ENCODE measurements around the gene STX1B. TPM values are rescaled to one million over a fixed set of nuclear protein-coding genes. Genes with fewer than 3 reads are reported as not detected.

Gene STX1B
- total RNA-seq, 3 donors from 2014 or later: 1.6 to 2.6 (median 2.6) TPM

DNA sequence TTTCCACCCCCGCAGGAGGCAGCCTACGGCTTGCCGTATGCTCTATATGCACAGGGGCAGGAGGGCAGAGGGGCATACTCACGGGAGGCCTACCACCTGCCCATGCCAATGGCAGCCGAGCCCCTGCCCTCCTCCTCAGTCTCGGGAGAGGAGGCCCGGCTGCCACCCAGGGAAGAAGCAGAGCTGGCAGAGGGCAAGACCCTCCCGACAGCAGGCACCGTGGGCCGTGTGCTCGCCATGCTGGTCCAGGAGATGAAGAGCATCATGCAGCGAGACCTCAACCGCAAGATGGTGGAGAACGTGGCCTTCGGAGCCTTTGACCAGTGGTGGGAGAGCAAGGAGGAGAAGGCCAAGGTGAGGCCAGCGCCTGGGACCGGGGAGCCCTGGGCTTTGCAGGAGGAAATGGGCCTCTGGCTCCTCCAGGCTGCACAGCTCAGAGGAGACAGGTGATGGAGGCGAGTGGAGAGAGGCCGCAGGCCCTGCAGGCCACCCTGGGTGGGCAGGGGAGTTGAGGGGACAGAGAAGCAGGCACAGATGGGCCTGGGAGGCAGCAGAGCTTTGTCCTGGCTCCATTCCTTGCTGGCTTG is 44.3 kb downstream of the STX1B start:
- Histone ChIP-seq H3K27ac (no peak overlapping the region), H3K36me3 (peaks cover 28% of the 10 kb centered on the region), H3K4me1 (no peaks in the 10 kb centered on the region), H3K27me3 (no peaks in the 10 kb centered on the region), H3K4me3 (no peak overlapping the region), H3K9me3 (no peaks in the 10 kb centered on the region)
- DNase-seq (ENCODE audit: low spot score in 2 of 2): no peak
- intact Hi-C loops (cut with DNase I; ENCODE audit: low total_unique reads): no loop called here
- TF ChIP-seq POLR2A (IDR thresholded peaks at IDR 0.05) (no peak), POLR2AphosphoS5 (IDR thresholded peaks at IDR 0.05) (no peak), CTCF (IDR thresholded peaks at IDR 0.05) (no peak)

GRCh38 chr16:30965436-30965835 is 45.0 kb downstream of the STX1B start:
- no peak overlapping the region for H3K4me3 ChIP-seq
- no peaks in the 10 kb centered on the region for H3K27me3 ChIP-seq
- H3K36me3 ChIP-seq: peaks cover 28% of the 10 kb centered on the region
- H3K9me3 ChIP-seq: no peaks in the 10 kb centered on the region
- no peak overlapping the region for H3K27ac ChIP-seq
- intact Hi-C loops (cut with DNase I; ENCODE audit: low total_unique reads): no loop called here
- TF ChIP-seq CTCF (IDR thresholded peaks at IDR 0.05) (no peak), POLR2AphosphoS5 (IDR thresholded peaks at IDR 0.05) (no peak), POLR2A (IDR thresholded peaks at IDR 0.05) (no peak)
- no peaks in the 10 kb centered on the region for H3K4me1 ChIP-seq
- no peak for DNase-seq (ENCODE audit: low spot score in 2 of 2)

- TF ChIP-seq POLR2AphosphoS5 (IDR thresholded peaks at IDR 0.05) (no peak), CTCF (IDR thresholded peaks at IDR 0.05) (no peak), POLR2A (IDR thresholded peaks at IDR 0.05) (no peak)
- Histone ChIP-seq H3K27me3 (no peaks in the 10 kb centered on the region), H3K27ac (no peak overlapping the region), H3K4me1 (no peaks in the 10 kb centered on the region), H3K4me3 (no peak overlapping the region), H3K9me3 (no peaks in the 10 kb centered on the region), H3K36me3 (peaks cover 27% of the 10 kb centered on the region)
- no peak for DNase-seq (ENCODE audit: low spot score in 2 of 2)
- intact Hi-C loops (cut with DNase I; ENCODE audit: low total_unique reads): no loop called here
Observed at GRCh38 chr16:30964574-30965226, 45.7 kb downstream of the STX1B start.

GRCh38 chr16:30963925-30964511 is 46.4 kb downstream of the STX1B start:
- no peak for TF ChIP-seq POLR2A (IDR thresholded peaks at IDR 0.05)
- no peak for TF ChIP-seq CTCF (IDR thresholded peaks at IDR 0.05)
- TF ChIP-seq POLR2AphosphoS5 (IDR thresholded peaks at IDR 0.05): no peak
- Histone ChIP-seq H3K27ac (no peak overlapping the region), H3K27me3 (no peaks in the 10 kb centered on the region), H3K36me3 (peaks cover 23% of the 10 kb centered on the region), H3K4me1 (peaks cover 0 to under 1% of the 10 kb centered on the region in 2 donors), H3K4me3 (no peak overlapping the region), H3K9me3 (no peaks in the 10 kb centered on the region)
- no peak for DNase-seq (ENCODE audit: low spot score in 2 of 2)
- intact Hi-C loops (cut with DNase I; ENCODE audit: low total_unique reads): no loop called here

DNA sequence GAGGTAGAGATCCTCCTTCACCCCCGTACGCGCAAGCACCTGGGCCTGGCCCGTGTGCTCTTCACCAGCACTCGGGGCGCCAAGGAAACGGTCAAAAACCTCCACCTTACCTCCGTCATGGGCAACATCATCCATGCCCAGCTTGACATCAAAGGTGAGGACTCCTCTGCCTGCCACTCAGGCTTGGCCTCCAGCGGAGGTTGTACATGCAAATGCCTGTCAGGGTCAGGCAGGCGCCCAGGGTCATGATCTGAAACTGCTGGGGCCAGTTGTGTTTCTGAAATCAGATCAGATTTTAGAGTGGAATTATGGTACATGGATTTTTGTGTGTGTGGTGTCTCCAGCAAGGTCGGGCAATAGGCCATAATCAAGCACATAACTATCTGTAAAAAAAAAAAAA is 49.1 kb downstream of the STX1B start:
- intact Hi-C loops (cut with DNase I; ENCODE audit: low total_unique reads): no loop called here
- peaks cover 21% of the 10 kb centered on the region for H3K36me3 ChIP-seq
- H3K4me3 ChIP-seq: no peak overlapping the region
- peaks cover 0 to 7% of the 10 kb centered on the region in 2 donors for H3K4me1 ChIP-seq
- no peaks in the 10 kb centered on the region for H3K9me3 ChIP-seq
- H3K27ac ChIP-seq: no peak overlapping the region
- no peak for TF ChIP-seq POLR2AphosphoS5 (IDR thresholded peaks at IDR 0.05)
- no peak for TF ChIP-seq CTCF (IDR thresholded peaks at IDR 0.05)
- no peak for TF ChIP-seq POLR2A (IDR thresholded peaks at IDR 0.05)
- no peak for DNase-seq (ENCODE audit: low spot score in 2 of 2)
- no peaks in the 10 kb centered on the region for H3K27me3 ChIP-seq

Measured in breast epithelium (tissue), 4 donors.